Calu3 (cell line): ENCODE results near the gene TEKT4. TPM values are rescaled to one million over a fixed set of nuclear protein-coding genes. Genes with fewer than 3 reads are reported as not detected.

ENCODE experiments used
- total RNA-seq: library from RNA; stranded (reverse); gene quantifications from 2 replicates; pipeline ENCODE4 v1.2.3, GENCODE V29; 2022

The TEKT4 gene
- total RNA-seq, 1 experiment from 2014 or later, result 0.24 TPM

Other genes with a start within 250 kb of the TEKT4 start
- not detected in 2 replicates for gene MAL, start 154.3 kb downstream of the TEKT4 start, total RNA-seq